GM12878 (cell line): ENCODE results near the gene TSPAN5. TPM values are rescaled to one million over a fixed set of nuclear protein-coding genes. Genes with fewer than 3 reads are reported as not detected.

Experiments
- ATAC-seq: fragments of 200-7000 bp; cut with Tn5 transposase; 3 replicates; pipeline ENCODE4 v1.9.1; 2020; ENCODE audit warnings: mild to moderate bottlenecking, moderate library complexity
- BruUV-seq: library from RNA; stranded (reverse); fragments of 400-500 nt; replicated peaks from 2 replicates; lab custom pipeline; 2021; lab: Mats Ljungman, UMichigan
- CTCF ChIA-PET: fragments of 300-600 bp; sonication (Branson Sonifier 250); formaldehyde crosslinking; extraction: SDS; loops from one replicate; lab custom pipeline; 2021; ENCODE audit warnings: inconsistent platforms; lab: Yijun Ruan, JAX
- POLR2A ChIA-PET: fragments of 350-600 bp; formaldehyde crosslinking; extraction: SDS; loops from one replicate; lab custom pipeline; 2021; ENCODE audit warnings: inconsistent platforms; lab: Charles Lee
- RAD21 ChIA-PET: fragments of 300-600 bp; sonication (Branson Sonifier 250); formaldehyde crosslinking; loops from one replicate; lab custom pipeline; 2023; ENCODE audit warnings: antibody characterized with exemption; ENCODE audit not compliant: unreplicated experiment; lab: Charles Lee
- SMC1A ChIA-PET: fragments of 300-600 bp; sonication (Branson Sonifier 250); formaldehyde crosslinking; loops from one replicate; lab custom pipeline; 2023; ENCODE audit not compliant: unreplicated experiment, uncharacterized antibody; lab: Charles Lee
- DNase-seq: peaks from one replicate; pipeline ENCODE4 v3.0.0-alpha.2; 2011; ENCODE audit warnings: low read depth, low spot score
- FAIRE-seq: peaks from 3 replicates; lab custom pipeline; 2011; peaks lifted over from hg19 to GRCh38; lab: Jason Lieb, UNC
- H2AFZ ChIP-seq: 2 replicates; pipeline ENCODE4 v1.6.0; 2011; ENCODE audit warnings: low read depth, low read length, control low read depth; ENCODE audit not compliant: control insufficient read depth
- H3K27ac ChIP-seq: 2 replicates; pipeline ENCODE4 v1.5.1; 2011; ENCODE audit warnings: control low read depth; ENCODE audit not compliant: control insufficient read depth, insufficient read depth
- H3K27me3 ChIP-seq, 2 experiments: replicated peaks in 1 of 2; 2 replicates each; pipeline versions ENCODE4 v1.6.0 to v1.6.1; 2011; ENCODE audit warnings: low read length in 1 of 2; ENCODE audit not compliant: control insufficient read depth in 2 of 2, insufficient read depth in 2 of 2
- H3K36me3 ChIP-seq, 2 experiments: 2 replicates each; pipeline ENCODE4 v1.5.1; 2011; ENCODE audit warnings: low read length in 1 of 2; ENCODE audit not compliant: control insufficient read depth in 2 of 2, insufficient read depth in 2 of 2
- H3K4me1 ChIP-seq: 2 replicates; pipeline ENCODE4 v1.6.1; 2011; ENCODE audit warnings: mild to moderate bottlenecking, low read length, moderate library complexity, mixed read lengths; ENCODE audit not compliant: control insufficient read depth, insufficient read depth
- H3K4me2 ChIP-seq: 2 replicates; pipeline ENCODE4 v1.6.0; 2011; ENCODE audit warnings: control low read depth; ENCODE audit not compliant: control insufficient read depth, insufficient read depth
- H3K4me3 ChIP-seq: fragments of 200-600 bp; sonication (generic); 2 replicates; pipeline ENCODE4 v1.5.1; 2016
- H3K79me2 ChIP-seq: 2 replicates; pipeline ENCODE4 v1.6.0; 2011; ENCODE audit warnings: low read length; ENCODE audit not compliant: control insufficient read depth, insufficient read depth
- H3K9ac ChIP-seq: 2 replicates; pipeline ENCODE4 v1.8.0; 2011; ENCODE audit warnings: low read length, control low read depth, mixed read lengths; ENCODE audit not compliant: control insufficient read depth, insufficient read depth
- H3K9me3 ChIP-seq: replicated peaks from 3 replicates; pipeline ENCODE4 v1.5.1; 2011; ENCODE audit warnings: mild to moderate bottlenecking, low read length; ENCODE audit not compliant: control insufficient read depth, insufficient read depth
- H4K20me1 ChIP-seq: 2 replicates; pipeline ENCODE4 v1.6.0; 2011; ENCODE audit not compliant: control insufficient read depth, insufficient read depth
- BMI1 ChIP-seq: fragments of 450-650 bp; IDR thresholded peaks from 2 replicates; pipeline ENCODE4 v1.6.1; 2016; ENCODE audit warnings: mild to moderate bottlenecking, moderate library complexity, borderline replicate concordance
- BRCA1 ChIP-seq: IDR thresholded peaks from 2 replicates; pipeline ENCODE4 v1.6.1; 2011; ENCODE audit warnings: low read depth, low read length, improper control_type of control experiment
- CHD4 ChIP-seq: fragments of 200-600 bp; sonication (generic); IDR thresholded peaks from 2 replicates; pipeline ENCODE4 v1.6.1; 2016; ENCODE audit warnings: mild to moderate bottlenecking
- CTCF ChIP-seq, 3 experiments: IDR thresholded peaks in 2 of 3; conservative IDR thresholded peaks in 1 of 3; 2 replicates each; pipeline ENCODE4 v1.5.1; 2011; ENCODE audit warnings: low read depth in 3 of 3, low read length in 3 of 3, mild to moderate bottlenecking in 3 of 3, control low read depth in 2 of 3, moderate library complexity in 2 of 3, inconsistent platforms in 1 of 3, mixed read lengths in 1 of 3; ENCODE audit not compliant: control insufficient read depth in 2 of 3, insufficient read depth in 1 of 3; ENCODE audit errors: extremely low read depth in 1 of 3
- FOS ChIP-seq: IDR thresholded peaks from 3 replicates; pipeline ENCODE4 v1.6.1; 2011; ENCODE audit warnings: borderline replicate concordance; ENCODE audit not compliant: insufficient read length; ENCODE audit errors: extremely low read depth
- GABPA ChIP-seq: IDR thresholded peaks from 2 replicates; pipeline ENCODE4 v1.6.1; 2014; ENCODE audit warnings: antibody characterized with exemption, low read depth, mild to moderate bottlenecking, inconsistent platforms
- JUNB ChIP-seq: IDR thresholded peaks from 2 replicates; pipeline ENCODE4 v1.6.1; 2016; ENCODE audit warnings: antibody characterized with exemption, mild to moderate bottlenecking
- JUND ChIP-seq: IDR thresholded peaks from 2 replicates; pipeline ENCODE4 v1.6.1; 2012; ENCODE audit warnings: low read depth, mild to moderate bottlenecking, low read length, improper control_type of control experiment, moderate library complexity
- MEF2A ChIP-seq: IDR thresholded peaks from 2 replicates; pipeline ENCODE4 v1.6.1; 2011; ENCODE audit warnings: low read depth, mild to moderate bottlenecking, low read length, moderate library complexity; ENCODE audit not compliant: insufficient read depth
- NFIC ChIP-seq: IDR thresholded peaks from 2 replicates; pipeline ENCODE4 v1.6.1; 2012; ENCODE audit warnings: low read depth, mild to moderate bottlenecking, inconsistent platforms, low read length, moderate library complexity
- NFYA ChIP-seq: IDR thresholded peaks from 2 replicates; pipeline ENCODE4 v1.6.1; 2011; ENCODE audit warnings: low read depth, mild to moderate bottlenecking, low read length, improper control_type of control experiment, borderline replicate concordance
- RB1 ChIP-seq: fragments of 450-650 bp; formaldehyde crosslinking; IDR thresholded peaks from 2 replicates; pipeline ENCODE4 v1.6.1; 2017; ENCODE audit warnings: mild to moderate bottlenecking, borderline replicate concordance
- RUNX3 ChIP-seq: IDR thresholded peaks from 2 replicates; pipeline ENCODE4 v1.6.1; 2012; ENCODE audit warnings: low read length, inconsistent platforms
- SIN3A ChIP-seq: IDR thresholded peaks from 2 replicates; pipeline ENCODE4 v1.6.1; 2012; ENCODE audit warnings: low read depth, low read length, improper control_type of control experiment
- SMARCA5 ChIP-seq: fragments of 450-650 bp; IDR thresholded peaks from 2 replicates; pipeline ENCODE4 v1.6.1; 2017; ENCODE audit warnings: mild to moderate bottlenecking
- SMC3 ChIP-seq: IDR thresholded peaks from 2 replicates; pipeline ENCODE4 v1.6.1; 2011; ENCODE audit warnings: low read length, improper control_type of control experiment, borderline replicate concordance
- SPI1 ChIP-seq: IDR thresholded peaks from 2 replicates; pipeline ENCODE4 v1.6.1; 2011; ENCODE audit warnings: low read depth, mild to moderate bottlenecking, low read length, moderate library complexity, borderline replicate concordance; ENCODE audit not compliant: insufficient read depth
- STAT3 ChIP-seq: IDR thresholded peaks from 2 replicates; pipeline ENCODE4 v1.6.1; 2011; ENCODE audit warnings: low read depth, low read length, improper control_type of control experiment
- ZNF687 ChIP-seq: fragments of 450-650 bp; IDR thresholded peaks from 2 replicates; pipeline ENCODE4 v1.6.1; 2017; ENCODE audit warnings: mild to moderate bottlenecking, moderate library complexity
- WGBS: methylation state at CpG from one replicate; pipeline ENCODE4 v1.1.6; 2016; ENCODE audit warnings: low lambda C conversion rate; ENCODE audit not compliant: insufficient replicate concordance, insufficient coverage; ENCODE audit errors: missing lambda C conversion rate; 5-methylcytosine and 5-hydroxymethylcytosine counted together
- in situ Hi-C: fragments of 300-500 bp; cut with MboI; formaldehyde crosslinking; loops from 9 replicates; pipeline ENCODE4 v1.14.3; 2018; ENCODE audit warnings: mixed read lengths
- intact Hi-C: fragments of 100-400 bp; cut with micrococcal nuclease; formaldehyde crosslinking; loops from one replicate; pipeline ENCODE4 v1.14.2; 2022; ENCODE audit not compliant: unreplicated experiment
- polyA plus RNA-seq, 11 experiments: library from polyadenylated mRNA; depleted of rRNA in 4 of 11; unstranded in 6 of 11; stranded (reverse) in 5 of 11; fragments of >200 nt; fragmentation: Nextera tagmentation in 4 of 11; fragmentation: Illumina TruSeq in 1 of 11; extraction: Ambion mirVana in 4 of 11; extraction: Trizol in 1 of 11; gene quantifications; 1 replicate in 1 of 11; 2 replicates in 10 of 11; pipeline versions ENCODE4 v1.2.1 to v1.2.3, GENCODE V29; 2011 to 2016; ENCODE audit warnings: inconsistent platforms in 2 of 11, missing spikeins in 2 of 11, low read depth in 1 of 11
- total RNA-seq, 4 experiments: library from RNA; depleted of rRNA in 3 of 4; stranded (reverse); fragments of >200 nt in 3 of 4; fragmentation: Illumina TruSeq in 1 of 4; extraction: Trizol in 1 of 4; gene quantifications; 2 replicates each; pipeline versions ENCODE4 v1.2.1 to v1.2.3, GENCODE V29; 2013 to 2021

The TSPAN5 gene
- total and polyA plus RNA-seq, 10 of the 15 experiments (the other 5 are each of a cell fraction or from before 2014, with no cell fraction given), result 0.09 to 8.2 (median 0.27) TPM

GRCh38 chr4:98421111-98421510 lies 237.3 kb downstream of the TSPAN5 start:
- no peak for ATAC-seq
- Histone ChIP-seq H3K9me3 (no peaks in the 10 kb centered on the region; the same call in 2 of the 3 replicates), H2AFZ (no peak overlapping the region), H3K27me3 (no peaks in the 10 kb centered on the region), H4K20me1 (no peaks in the 10 kb centered on the region), H3K79me2 (no peaks in the 10 kb centered on the region), H3K27ac (no peak overlapping the region), H3K4me3 (no peak overlapping the region), H3K9ac (no peak overlapping the region), H3K4me2 (no peak overlapping the region), H3K4me1 (no peaks in the 10 kb centered on the region), H3K36me3 (no peaks in the 10 kb centered on the region)
- ChIA-PET POLR2A (no interaction called here), RAD21 (no interaction called here), SMC1A (interaction anchor here (1.8 kb wide), 1 partner anchor 14 kb away, joined by 6 read pairs; no protein-coding TSS in a partner anchor), CTCF (no interaction called here)
- in situ Hi-C loops, result no loop called here
- whole genome bisulfite sequencing, result 96% methylated on average over 5 of the region's 5 CpGs
- TF ChIP-seq RUNX3 (no peak), NFYA (no peak), BRCA1 (no peak), BMI1 (no peak), RB1 (no peak), SMARCA5 (no peak), JUNB (no peak), SMC3 (no peak), GABPA (no peak), ZNF687 (no peak), CTCF (IDR thresholded peaks at IDR 0.05 in 2 of 3, conservative IDR thresholded peaks at IDR 0.05 in 1 of 3; ENCODE audit: control insufficient read depth in 2 of 3, extremely low read depth in 1 of 3, insufficient read depth in 1 of 3, low read depth in 3 of 3, low read length in 3 of 3) (no peak), SPI1 (no peak), MEF2A (no peak), CHD4 (no peak), NFIC (no peak), SIN3A (no peak), JUND (no peak), STAT3 (no peak), FOS (no peak)
- intact Hi-C loops, result no loop called here
- no peak for DNase-seq
- no TSS peak for BruUV-seq
- no peak for FAIRE-seq
